ENCODE data around the gene EIF4EBP3.

- TF ChIP-seq CTCF (conservative IDR thresholded peaks at IDR 0.05; ENCODE audit: low read length): no peak
- TF ChIP-seq EZH2phosphoT487 (IDR thresholded peaks at IDR 0.05; ENCODE audit: borderline replicate concordance, low read depth, low read length): no peak
Observed at GRCh38 chr5:140540227-140540626, 7.2 kb upstream of the EIF4EBP3 start.
